ENCODE measurements around the gene CPLX1. TPM values are rescaled to one million over a fixed set of nuclear protein-coding genes. Genes with fewer than 3 reads are reported as not detected.

The CPLX1 gene
- total and polyA plus RNA-seq, 9 donors, result 0.47 to 10.2 (median 2.3) TPM

DNA sequence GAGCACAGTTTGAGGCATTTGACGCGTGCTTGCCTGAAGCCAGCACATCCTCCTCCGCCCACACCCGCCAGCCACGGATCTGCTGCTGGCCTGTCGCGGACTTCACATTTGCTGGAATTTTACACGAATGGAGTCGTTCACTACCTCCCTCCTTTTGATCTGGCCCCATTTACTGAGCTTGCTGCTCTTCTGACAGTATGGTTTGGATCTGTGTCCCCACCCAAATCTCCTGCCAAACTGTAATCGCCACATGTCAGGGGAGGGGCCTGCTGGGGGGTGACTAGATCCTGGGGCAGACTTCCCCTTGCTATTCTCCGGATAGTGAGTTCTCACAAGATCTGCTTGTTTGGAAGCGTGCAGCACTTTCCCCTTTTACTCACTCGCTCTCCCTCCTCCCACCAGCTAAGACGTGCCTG lies 19.9 kb upstream of the CPLX1 start:
- TF ChIP-seq EP300 (IDR thresholded peaks at IDR 0.05) (no peak), POLR2A (IDR thresholded peaks at IDR 0.05) (no peak)
- TF ChIP-seq, protein P1, sequence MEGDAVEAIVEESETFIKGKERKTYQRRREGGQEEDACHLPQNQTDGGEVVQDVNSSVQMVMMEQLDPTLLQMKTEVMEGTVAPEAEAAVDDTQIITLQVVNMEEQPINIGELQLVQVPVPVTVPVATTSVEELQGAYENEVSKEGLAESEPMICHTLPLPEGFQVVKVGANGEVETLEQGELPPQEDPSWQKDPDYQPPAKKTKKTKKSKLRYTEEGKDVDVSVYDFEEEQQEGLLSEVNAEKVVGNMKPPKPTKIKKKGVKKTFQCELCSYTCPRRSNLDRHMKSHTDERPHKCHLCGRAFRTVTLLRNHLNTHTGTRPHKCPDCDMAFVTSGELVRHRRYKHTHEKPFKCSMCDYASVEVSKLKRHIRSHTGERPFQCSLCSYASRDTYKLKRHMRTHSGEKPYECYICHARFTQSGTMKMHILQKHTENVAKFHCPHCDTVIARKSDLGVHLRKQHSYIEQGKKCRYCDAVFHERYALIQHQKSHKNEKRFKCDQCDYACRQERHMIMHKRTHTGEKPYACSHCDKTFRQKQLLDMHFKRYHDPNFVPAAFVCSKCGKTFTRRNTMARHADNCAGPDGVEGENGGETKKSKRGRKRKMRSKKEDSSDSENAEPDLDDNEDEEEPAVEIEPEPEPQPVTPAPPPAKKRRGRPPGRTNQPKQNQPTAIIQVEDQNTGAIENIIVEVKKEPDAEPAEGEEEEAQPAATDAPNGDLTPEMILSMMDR (IDR thresholded peaks at IDR 0.05), result no peak
- Histone ChIP-seq H3K27me3 (no peaks in the 10 kb centered on the region), H3K27ac (no peak overlapping the region), H3K9me3 (no peaks in the 10 kb centered on the region), H3K4me1 (ENCODE audit: insufficient read depth) (no peaks in the 10 kb centered on the region), H3K36me3 (no peaks in the 10 kb centered on the region), H3K4me3 (no peak overlapping the region)
- DNase-seq, result no peak
- 13 to 23% (median 18%) methylated on average over 14 of the region's 14 CpGs for WGBS, 3 donors
- intact Hi-C loops (cut with DNase I), result no loop called here

DNA sequence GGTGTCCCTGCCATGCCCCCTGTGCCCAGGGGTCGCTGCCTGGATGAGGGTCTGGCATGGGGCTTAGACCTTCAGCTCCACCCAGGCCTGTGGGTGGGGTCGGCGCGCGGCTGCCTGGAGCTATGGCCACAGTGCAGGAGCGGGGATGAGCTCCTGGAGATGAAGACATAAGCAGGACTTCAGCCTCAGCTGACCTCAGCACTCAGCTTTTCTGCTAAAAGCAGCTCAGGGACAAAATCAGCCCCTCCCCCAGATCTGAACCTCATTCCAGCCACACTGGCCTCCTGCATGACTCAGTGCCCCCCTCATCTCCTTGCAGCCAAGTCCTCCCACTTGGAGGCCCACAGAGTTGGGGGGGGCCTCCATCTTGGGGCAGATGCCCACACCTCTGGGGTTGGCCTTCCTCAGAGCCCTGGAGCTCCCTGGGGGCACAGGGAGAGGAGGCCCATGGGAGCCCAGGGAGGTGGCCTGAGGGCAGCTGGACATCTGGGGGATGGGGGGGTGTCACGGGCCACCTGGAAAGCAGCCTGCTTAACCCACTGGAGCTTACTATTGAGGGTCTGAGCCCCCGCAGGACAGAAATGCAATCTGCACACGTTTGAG lies 19.4 kb upstream of the CPLX1 start:
- no peak for DNase-seq
- intact Hi-C loops (cut with DNase I), result no loop called here

DNA sequence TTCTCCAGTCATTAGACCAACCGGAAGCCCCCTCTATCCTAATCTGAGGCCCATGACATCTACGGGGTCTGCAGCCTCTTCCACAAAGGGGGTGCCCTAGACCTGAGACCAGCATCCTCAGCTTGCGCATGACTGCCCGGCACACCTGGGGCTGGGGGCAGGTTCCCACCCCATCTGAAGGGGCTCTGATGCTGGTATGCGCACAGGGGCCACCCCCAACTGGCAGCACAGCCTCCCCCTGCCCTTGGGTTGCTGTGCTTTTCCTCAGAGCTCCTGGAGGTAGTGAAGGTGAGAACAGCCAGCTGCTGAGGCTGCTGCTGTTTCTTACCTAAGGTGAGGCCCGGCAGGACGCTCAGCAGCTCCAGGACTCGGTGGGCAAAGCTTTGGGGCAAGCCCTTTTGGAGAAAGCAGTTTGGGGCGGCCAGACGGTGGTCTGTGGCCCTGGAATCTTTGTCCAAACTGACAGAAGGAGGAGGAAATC lies 18.9 kb upstream of the CPLX1 start:
- DNase-seq, result no peak
- Histone ChIP-seq H3K4me1 (ENCODE audit: insufficient read depth) (no peaks in the 10 kb centered on the region), H3K27me3 (no peaks in the 10 kb centered on the region), H3K4me3 (no peak overlapping the region), H3K27ac (no peak overlapping the region), H3K36me3 (no peaks in the 10 kb centered on the region), H3K9me3 (no peaks in the 10 kb centered on the region)
- TF ChIP-seq POLR2A (IDR thresholded peaks at IDR 0.05), result no peak
- TF ChIP-seq EP300 (IDR thresholded peaks at IDR 0.05), result no peak
- TF ChIP-seq, protein P1 (IDR thresholded peaks at IDR 0.05), result no peak
- 71 to 78% (median 77%) methylated on average over 9 to 10 of the region's 10 CpGs for WGBS, 3 donors
- intact Hi-C loops (cut with DNase I), result no loop called here

More for the DNA sequence above, 19.4 kb upstream of the CPLX1 start:
- Histone ChIP-seq H3K4me3 (no peak overlapping the region), H3K36me3 (no peaks in the 10 kb centered on the region), H3K27ac (no peak overlapping the region), H3K9me3 (no peaks in the 10 kb centered on the region), H3K4me1 (ENCODE audit: insufficient read depth) (no peaks in the 10 kb centered on the region), H3K27me3 (no peaks in the 10 kb centered on the region)
- no peak for TF ChIP-seq POLR2A (IDR thresholded peaks at IDR 0.05)
- TF ChIP-seq, protein P1 (IDR thresholded peaks at IDR 0.05), result no peak
- 43 to 46% (median 45%) methylated on average over 8 to 9 of the region's 9 CpGs for WGBS, 3 donors

DNA sequence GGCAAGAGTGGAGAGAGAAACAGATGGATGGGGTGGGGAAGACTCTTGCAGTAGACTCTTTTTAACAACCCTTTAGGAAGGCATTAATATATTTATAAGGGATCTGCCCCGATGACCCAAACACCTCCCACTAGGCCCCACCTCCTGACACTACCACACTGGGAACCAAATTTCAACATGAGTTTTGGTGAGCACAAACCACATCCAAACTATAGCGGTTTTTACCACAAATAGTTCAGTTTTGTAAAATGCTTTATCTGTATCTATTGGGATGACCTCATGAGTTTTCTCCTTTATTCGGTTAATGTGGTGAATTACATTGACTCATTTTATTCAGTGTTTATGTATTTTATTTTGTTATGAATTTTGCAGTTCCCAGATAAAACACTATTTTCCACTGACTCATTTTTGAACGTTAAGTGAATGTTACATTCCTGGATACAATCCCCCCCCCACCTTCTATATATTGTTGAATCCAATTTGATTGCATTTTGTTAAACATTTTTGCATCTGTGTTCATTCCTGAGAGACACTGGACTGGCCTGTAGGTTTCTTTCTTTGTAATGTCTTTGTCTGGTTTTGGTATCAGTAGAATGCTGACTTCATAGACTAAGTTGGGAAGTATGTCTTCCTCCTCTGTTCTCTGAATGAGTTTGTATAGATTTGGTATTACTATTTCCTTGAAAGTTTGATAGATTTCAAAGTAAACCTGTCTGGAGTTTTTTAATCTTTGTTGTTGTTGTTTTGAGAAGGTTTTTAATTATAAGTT lies 13.9 kb upstream of the CPLX1 start:
- Histone ChIP-seq H3K36me3 (no peaks in the 10 kb centered on the region), H3K27me3 (no peaks in the 10 kb centered on the region), H3K4me1 (ENCODE audit: insufficient read depth) (no peaks in the 10 kb centered on the region), H3K27ac (no peak overlapping the region), H3K4me3 (no peak overlapping the region), H3K9me3 (no peaks in the 10 kb centered on the region)
- 41 to 68% (median 47%) methylated on average over 4 of the region's 4 CpGs for WGBS, 3 donors
- DNase-seq, result no peak
- intact Hi-C loops (cut with DNase I), result no loop called here
- TF ChIP-seq POLR2A (IDR thresholded peaks at IDR 0.05) (no peak), EP300 (IDR thresholded peaks at IDR 0.05) (no peak)
- TF ChIP-seq, protein P1 (IDR thresholded peaks at IDR 0.05), result no peak

Measured in ovary (tissue), 9 donors.